ENCODE measurements around the gene OMD. TPM values are rescaled to one million over a fixed set of nuclear protein-coding genes. Genes with fewer than 3 reads are reported as not detected.

OMD gene
- total RNA-seq = 20.5 TPM
- polyA plus RNA-seq = 15.3 TPM

GRCh38 chr9:92424340-92424739 lies at the start of gene OMD:
Gene OMD (minus strand): TSS chr9:92424471. CDS start chr9:92417558, 6,913 bp downstream.
- Histone ChIP-seq H3K36me3 (ENCODE audit: insufficient read depth) (no peaks in the 10 kb centered on the region), H3K4me3 (ENCODE audit: low read depth, low read length) (no peak within 1 kb of the TSS), H3K27ac (ENCODE audit: low read depth) (no peak within 1 kb of the TSS), H3K4me1 (ENCODE audit: insufficient read depth) (no peaks in the 10 kb centered on the region)
- 39% methylated on average over 1 of the region's 1 CpG for WGBS
- DNase-seq (ENCODE audit: extremely low spot score) = no peak

GRCh38 chr9:92468206-92468605 lies 43.9 kb upstream of the OMD start:
- no peak overlapping the region for H3K27ac ChIP-seq (ENCODE audit: low read depth)
- WGBS = 90% methylated on average over 2 of the region's 2 CpGs
- DNase-seq (ENCODE audit: extremely low spot score) = no peak

DNA sequence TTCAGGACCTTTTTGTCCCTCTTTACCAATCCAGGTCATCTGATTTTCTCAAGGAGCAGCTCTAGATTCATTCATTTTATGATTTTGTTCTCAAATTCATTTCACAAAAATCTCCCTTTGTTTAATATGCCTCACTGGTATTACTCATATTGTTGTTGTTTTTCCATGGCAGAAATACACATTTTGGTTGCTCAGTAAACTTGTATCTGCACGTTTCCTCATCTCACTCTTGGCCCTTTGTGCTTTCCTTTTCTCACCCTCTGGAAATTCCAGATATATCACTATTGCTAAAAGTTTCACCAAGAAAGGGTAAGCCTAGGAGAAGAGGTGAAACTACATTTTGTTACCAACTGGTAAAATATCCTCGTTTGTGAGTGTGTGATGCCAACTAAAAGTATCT lies 43.2 kb upstream of the OMD start:
- 86% methylated on average over 2 of the region's 2 CpGs for WGBS
- H3K36me3 ChIP-seq (ENCODE audit: insufficient read depth) = no peaks in the 10 kb centered on the region
- H3K27ac ChIP-seq (ENCODE audit: low read depth) = no peak overlapping the region
- DNase-seq (ENCODE audit: extremely low spot score) = no peak
- no peak overlapping the region for H3K4me3 ChIP-seq (ENCODE audit: low read depth, low read length)
- no peaks in the 10 kb centered on the region for H3K4me1 ChIP-seq (ENCODE audit: insufficient read depth)

More at GRCh38 chr9:92468206-92468605, 43.9 kb upstream of the OMD start:
- no peak overlapping the region for H3K4me3 ChIP-seq (ENCODE audit: low read depth, low read length)
- H3K36me3 ChIP-seq (ENCODE audit: insufficient read depth) = no peaks in the 10 kb centered on the region
- H3K4me1 ChIP-seq (ENCODE audit: insufficient read depth) = no peaks in the 10 kb centered on the region

GRCh38 chr9:92467041-92467440 lies 42.8 kb upstream of the OMD start:
- no peak overlapping the region for H3K27ac ChIP-seq (ENCODE audit: low read depth)
- H3K36me3 ChIP-seq (ENCODE audit: insufficient read depth) = no peaks in the 10 kb centered on the region
- H3K4me1 ChIP-seq (ENCODE audit: insufficient read depth) = no peaks in the 10 kb centered on the region
- no peak for DNase-seq (ENCODE audit: extremely low spot score)
- no peak overlapping the region for H3K4me3 ChIP-seq (ENCODE audit: low read depth, low read length)
- 92% methylated on average over 1 of the region's 1 CpG for WGBS

DNA sequence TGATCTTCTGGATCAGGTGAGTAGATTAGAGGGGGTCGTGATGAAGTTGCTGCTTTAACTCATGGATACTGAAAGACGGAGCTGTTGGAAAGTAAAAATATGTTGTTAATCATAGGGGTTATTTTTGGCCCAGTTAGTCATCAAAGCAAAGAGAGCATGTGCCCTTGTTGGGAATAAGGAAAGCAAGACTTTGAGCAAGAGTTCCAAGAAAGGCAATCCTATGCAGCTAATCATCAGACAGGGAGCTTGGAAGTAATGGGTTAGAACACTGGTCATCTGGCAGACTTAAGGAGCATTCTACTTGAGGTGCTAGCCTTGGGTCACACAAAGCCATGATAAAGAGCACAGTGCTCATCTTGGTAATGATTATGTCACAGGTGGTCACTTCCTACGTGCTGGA lies 39.7 kb upstream of the OMD start:
- Histone ChIP-seq H3K36me3 (ENCODE audit: insufficient read depth) (no peaks in the 10 kb centered on the region), H3K4me1 (ENCODE audit: insufficient read depth) (no peaks in the 10 kb centered on the region), H3K4me3 (ENCODE audit: low read depth, low read length) (no peak overlapping the region), H3K27ac (ENCODE audit: low read depth) (no peak overlapping the region)
- 47% methylated on average over 3 of the region's 3 CpGs for WGBS
- no peak for DNase-seq (ENCODE audit: extremely low spot score)

DNA sequence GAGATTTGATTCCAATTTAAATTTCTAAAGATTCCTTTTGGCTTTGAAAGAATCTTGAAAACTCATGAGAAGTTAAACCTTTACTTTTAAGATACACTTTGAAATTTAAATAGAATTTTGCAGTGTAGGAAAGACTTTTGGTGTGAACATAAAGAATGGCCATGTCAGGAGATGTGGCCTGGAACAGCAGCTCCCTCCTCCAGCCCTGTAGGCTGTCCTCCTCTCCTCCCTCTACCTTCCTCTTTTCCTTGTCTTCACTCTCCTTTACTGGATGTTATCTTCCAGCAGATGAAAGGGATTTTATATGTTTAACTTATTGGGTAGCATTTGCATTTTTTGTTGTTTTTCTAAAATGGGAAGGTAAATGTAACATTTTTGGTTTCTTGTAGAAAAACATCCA lies 39.1 kb upstream of the OMD start:
- no peaks in the 10 kb centered on the region for H3K36me3 ChIP-seq (ENCODE audit: insufficient read depth)
- H3K27ac ChIP-seq (ENCODE audit: low read depth) = no peak overlapping the region
- no peak overlapping the region for H3K4me3 ChIP-seq (ENCODE audit: low read depth, low read length)
- H3K4me1 ChIP-seq (ENCODE audit: insufficient read depth) = no peaks in the 10 kb centered on the region
- no peak for DNase-seq (ENCODE audit: extremely low spot score)

DNA sequence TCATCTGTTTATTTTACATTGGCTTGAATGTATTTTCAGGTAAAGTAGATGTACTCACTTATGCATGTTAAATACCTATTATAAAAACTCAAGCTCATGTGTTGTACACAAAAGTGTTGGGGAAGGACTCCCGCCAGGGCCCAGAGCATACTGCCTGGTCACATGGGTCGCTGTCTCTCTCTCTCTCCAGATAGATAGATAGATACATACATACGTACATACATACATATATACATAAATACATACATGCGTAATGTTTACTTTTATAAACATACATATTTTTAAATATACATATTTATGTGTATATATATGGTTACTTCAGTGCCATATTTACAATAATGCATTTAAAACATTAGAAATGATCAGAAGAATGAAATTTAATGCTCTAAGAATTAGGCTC lies 33.3 kb upstream of the OMD start:
- Histone ChIP-seq H3K27ac (ENCODE audit: low read depth) (peak overlapping the region; percentile 16), H3K4me3 (ENCODE audit: low read depth, low read length) (no peak overlapping the region), H3K4me1 (ENCODE audit: insufficient read depth) (no peaks in the 10 kb centered on the region), H3K36me3 (ENCODE audit: insufficient read depth) (no peaks in the 10 kb centered on the region)
- 97% methylated on average over 4 of the region's 4 CpGs for WGBS
- no peak for DNase-seq (ENCODE audit: extremely low spot score)

DNA sequence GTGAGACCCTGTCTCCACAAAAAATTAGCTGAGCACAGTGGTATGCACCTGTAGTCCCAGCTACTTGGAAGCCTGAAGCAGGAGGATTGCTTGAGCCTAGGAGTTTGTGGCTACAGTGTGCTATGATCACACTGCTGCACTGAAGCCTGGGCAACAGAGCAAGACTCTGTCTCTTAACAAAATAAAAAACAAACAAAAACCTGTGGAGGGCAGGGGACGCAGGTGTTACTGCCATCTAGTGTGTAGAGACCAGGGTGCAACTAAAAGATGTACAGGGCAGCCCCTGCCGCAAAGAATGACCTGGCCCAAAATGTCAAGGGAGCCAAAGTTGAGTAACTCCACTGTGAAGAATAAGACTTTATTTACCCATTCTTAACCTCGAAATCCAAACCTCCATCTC lies 30.9 kb upstream of the OMD start:
- Histone ChIP-seq H3K4me3 (ENCODE audit: low read depth, low read length) (no peak overlapping the region), H3K4me1 (ENCODE audit: insufficient read depth) (no peaks in the 10 kb centered on the region), H3K36me3 (ENCODE audit: insufficient read depth) (no peaks in the 10 kb centered on the region), H3K27ac (ENCODE audit: low read depth) (no peak overlapping the region)
- WGBS = 93% methylated on average over 3 of the region's 3 CpGs
- no peak for DNase-seq (ENCODE audit: extremely low spot score)

DNA sequence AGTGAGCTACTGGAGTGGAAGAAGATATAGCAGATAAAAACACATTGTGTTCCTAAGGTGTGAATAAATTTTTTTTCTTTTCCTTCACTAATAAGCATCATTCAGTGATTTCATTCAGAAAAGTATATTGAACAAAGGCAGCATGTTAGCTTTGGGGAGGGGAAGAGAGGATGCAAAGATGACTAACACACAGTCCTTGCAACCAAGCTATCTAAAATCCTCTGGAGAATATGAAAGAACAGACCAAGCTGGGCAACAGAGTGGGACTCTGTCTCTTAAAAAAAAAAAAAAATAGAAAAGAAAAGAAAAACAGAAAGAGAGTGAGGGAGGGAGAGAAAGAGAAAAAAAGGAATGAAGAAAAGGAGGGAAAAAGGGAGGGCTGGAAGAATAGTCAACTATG lies 22.3 kb upstream of the OMD start:
- no peak overlapping the region for H3K27ac ChIP-seq (ENCODE audit: low read depth)
- DNase-seq (ENCODE audit: extremely low spot score) = no peak
- no peak overlapping the region for H3K4me3 ChIP-seq (ENCODE audit: low read depth, low read length)
- no peaks in the 10 kb centered on the region for H3K36me3 ChIP-seq (ENCODE audit: insufficient read depth)
- H3K4me1 ChIP-seq (ENCODE audit: insufficient read depth) = no peaks in the 10 kb centered on the region

DNA sequence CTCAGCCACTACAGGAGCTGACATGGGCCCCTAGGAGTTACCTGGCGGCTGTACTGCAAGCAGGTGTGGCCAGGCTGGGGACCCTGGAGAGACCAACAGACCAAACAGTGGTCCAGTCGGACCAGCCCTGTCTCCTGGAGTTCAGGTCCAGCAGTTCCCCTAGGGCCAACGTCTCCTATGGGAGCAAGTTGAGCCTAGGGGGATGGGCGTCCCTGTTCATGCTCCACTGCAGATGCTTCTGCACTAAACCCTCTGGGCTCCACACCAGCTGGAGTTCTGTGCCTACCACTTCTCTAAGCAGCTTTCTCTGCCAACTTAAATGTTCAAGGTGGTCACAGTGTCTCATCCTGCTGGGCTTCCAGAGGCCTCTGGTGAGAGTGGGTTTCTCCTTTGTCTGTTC lies 20.6 kb upstream of the OMD start:
- WGBS = 87% methylated on average over 4 of the region's 4 CpGs
- DNase-seq (ENCODE audit: extremely low spot score) = no peak
- Histone ChIP-seq H3K36me3 (ENCODE audit: insufficient read depth) (no peaks in the 10 kb centered on the region), H3K4me1 (ENCODE audit: insufficient read depth) (no peaks in the 10 kb centered on the region), H3K27ac (ENCODE audit: low read depth) (no peak overlapping the region), H3K4me3 (ENCODE audit: low read depth, low read length) (no peak overlapping the region)

GRCh38 chr9:92440751-92441046 lies 16.4 kb upstream of the OMD start:
- H3K36me3 ChIP-seq (ENCODE audit: insufficient read depth) = no peaks in the 10 kb centered on the region
- H3K27ac ChIP-seq (ENCODE audit: low read depth) = no peak overlapping the region
- H3K4me1 ChIP-seq (ENCODE audit: insufficient read depth) = no peaks in the 10 kb centered on the region
- H3K4me3 ChIP-seq (ENCODE audit: low read depth, low read length) = peak overlapping the region; percentile 14
- no peak for DNase-seq (ENCODE audit: extremely low spot score)
- WGBS = 91% methylated on average over 6 of the region's 6 CpGs

- DNase-seq (ENCODE audit: extremely low spot score) = no peak
- H3K36me3 ChIP-seq (ENCODE audit: insufficient read depth) = no peaks in the 10 kb centered on the region
- H3K4me1 ChIP-seq (ENCODE audit: insufficient read depth) = no peaks in the 10 kb centered on the region
- 81% methylated on average over 5 of the region's 5 CpGs for WGBS
- H3K27ac ChIP-seq (ENCODE audit: low read depth) = no peak overlapping the region
- peak overlapping the region; percentile 14 for H3K4me3 ChIP-seq (ENCODE audit: low read depth, low read length)
These were observed 15.9 kb upstream of the OMD start for GRCh38 chr9:92439921-92440750.

- no peaks in the 10 kb centered on the region for H3K36me3 ChIP-seq (ENCODE audit: insufficient read depth)
- WGBS = 74% methylated on average over 5 of the region's 5 CpGs
- H3K27ac ChIP-seq (ENCODE audit: low read depth) = peak overlapping the region; percentile 23
- DNase-seq (ENCODE audit: extremely low spot score) = no peak
- H3K4me1 ChIP-seq (ENCODE audit: insufficient read depth) = no peaks in the 10 kb centered on the region
- no peak overlapping the region for H3K4me3 ChIP-seq (ENCODE audit: low read depth, low read length)
These were observed 14.7 kb upstream of the OMD start for GRCh38 chr9:92438900-92439526.

GRCh38 chr9:92435263-92435662 lies 11.0 kb upstream of the OMD start:
- Histone ChIP-seq H3K4me3 (ENCODE audit: low read depth, low read length) (no peak overlapping the region), H3K4me1 (ENCODE audit: insufficient read depth) (no peaks in the 10 kb centered on the region), H3K36me3 (ENCODE audit: insufficient read depth) (no peaks in the 10 kb centered on the region), H3K27ac (ENCODE audit: low read depth) (no peak overlapping the region)
- 88% methylated on average over 1 of the region's 1 CpG for WGBS
- DNase-seq (ENCODE audit: extremely low spot score) = no peak

Data from urinary bladder (tissue), 4 donors.